PFSK-1 (cell line): ENCODE measurements around the gene MOB3A.

Experiments used
- FOXP2 ChIP-seq: optimal IDR thresholded peaks from 2 replicates; pipeline ENCODE3; 2011; ENCODE audit warnings: borderline replicate concordance, control low read depth, inconsistent platforms; ENCODE audit not compliant: insufficient read depth; ENCODE audit errors: extremely low read length, extremely low read depth
- POLR2AphosphoS5 ChIP-seq: IDR thresholded peaks from 2 replicates; pipeline ENCODE4 v1.6.1; 2012; ENCODE audit warnings: low read depth, mild to moderate bottlenecking, control low read depth, low read length, moderate library complexity
- REST ChIP-seq, 2 experiments: IDR thresholded peaks; 2 replicates each; pipeline versions ENCODE4 v1.6.1 to v1.8.0; 2011 to 2012; ENCODE audit warnings: low read depth in 2 of 2, low read length in 2 of 2, control low read depth in 1 of 2, inconsistent platforms in 1 of 2, mild to moderate bottlenecking in 1 of 2, moderate library complexity in 1 of 2; ENCODE audit not compliant: insufficient read depth in 1 of 2
- SIN3A ChIP-seq: IDR thresholded peaks from 2 replicates; pipeline ENCODE4 v1.6.1; 2012; ENCODE audit warnings: mild to moderate bottlenecking, low read length, moderate library complexity, borderline replicate concordance; ENCODE audit not compliant: insufficient read depth
- TAF1 ChIP-seq: IDR thresholded peaks from 2 replicates; pipeline ENCODE4 v1.6.1; 2012; ENCODE audit warnings: low read length, control low read depth, borderline replicate concordance; ENCODE audit not compliant: insufficient read depth

Gene MOB3A

GRCh38 chr19:2040647-2041432, 55.3 kb downstream of the MOB3A start:
- TF ChIP-seq POLR2AphosphoS5 (no peak), FOXP2 (no peak), TAF1 (no peak), REST (IDR thresholded peaks at IDR 0.05; ENCODE audit: insufficient read depth in 1 of 2, low read depth in 2 of 2, low read length in 2 of 2) (no peak), SIN3A (no peak)

GRCh38 chr19:2039959-2040646, 56.0 kb downstream of the MOB3A start:
- TF ChIP-seq TAF1 (no peak), REST (IDR thresholded peaks at IDR 0.05; ENCODE audit: insufficient read depth in 1 of 2, low read depth in 2 of 2, low read length in 2 of 2) (no peak), POLR2AphosphoS5 (no peak; the same call in 1 of the 2 replicates), SIN3A (no peak), FOXP2 (no peak)

- TF ChIP-seq SIN3A (no peak), REST (IDR thresholded peaks at IDR 0.05; ENCODE audit: insufficient read depth in 1 of 2, low read depth in 2 of 2, low read length in 2 of 2) (no peak)
Observed at GRCh38 chr19:2039089-2039958, 56.8 kb downstream of the MOB3A start.

- TF ChIP-seq POLR2AphosphoS5 (no peak), SIN3A (no peak), FOXP2 (no peak), TAF1 (no peak), REST (IDR thresholded peaks at IDR 0.05; ENCODE audit: insufficient read depth in 1 of 2, low read depth in 2 of 2, low read length in 2 of 2) (no peak)
Observed at GRCh38 chr19:2038284-2039088, 57.6 kb downstream of the MOB3A start.
